OCI-M2 (cell line): Measurements from ENCODE around the gene IGSF5.

ENCODE experiments used
- DNase-seq: peaks from one replicate; lab custom pipeline; 2025; ENCODE audit not compliant: unreplicated experiment; lab: John Stamatoyannopoulos, UW

Gene IGSF5

GRCh38 chr21:39812983-39813382, 68.0 kb downstream of the IGSF5 start:
- DNase-seq, result no peak

- DNase-seq, result no peak
Measured at GRCh38 chr21:39818557-39818956, 73.6 kb downstream of the IGSF5 start.

GRCh38 chr21:39822042-39822441, 77.1 kb downstream of the IGSF5 start:
- DNase-seq, result no peak

GRCh38 chr21:39825250-39825649, 80.3 kb downstream of the IGSF5 start:
- no peak for DNase-seq

GRCh38 chr21:39834543-39834942, 89.6 kb downstream of the IGSF5 start:
- no peak for DNase-seq

GRCh38 chr21:39837861-39838359, 92.9 kb downstream of the IGSF5 start:
- no peak for DNase-seq

GRCh38 chr21:39840373-39841097, 95.6 kb downstream of the IGSF5 start:
- no peak for DNase-seq

GRCh38 chr21:39842741-39843459, 97.9 kb downstream of the IGSF5 start:
- no peak for DNase-seq

GRCh38 chr21:39843483-39843882, 98.5 kb downstream of the IGSF5 start:
- DNase-seq, result no peak

- DNase-seq, result no peak
Measured at GRCh38 chr21:39843916-39844315, 98.9 kb downstream of the IGSF5 start.

- DNase-seq, result no peak
Measured at GRCh38 chr21:39845571-39846130, 100.7 kb downstream of the IGSF5 start.

- DNase-seq, result no peak
Measured at GRCh38 chr21:39847877-39848276, 102.9 kb downstream of the IGSF5 start.

GRCh38 chr21:39849014-39849655, 104.2 kb downstream of the IGSF5 start:
- no peak for DNase-seq

GRCh38 chr21:39850333-39850732, 105.3 kb downstream of the IGSF5 start:
- DNase-seq, result no peak

- no peak for DNase-seq
Measured at GRCh38 chr21:39851002-39851618, 106.1 kb downstream of the IGSF5 start.
